ENCODE results near the gene HES7.

HES7 gene

GRCh38 chr17:8104911-8105310 lies 19.0 kb downstream of the HES7 start:
- H3K4me3 ChIP-seq (ENCODE audit: low read depth, low read length) = no peak overlapping the region
- DNase-seq (ENCODE audit: low read depth) = no peak
- no peak for TF ChIP-seq CTCF (IDR thresholded peaks at IDR 0.05; ENCODE audit: low read depth, low read length, missing control alignments)

GRCh38 chr17:8103549-8103948 lies 20.4 kb downstream of the HES7 start:
- no peak for DNase-seq (ENCODE audit: low read depth)
- H3K4me3 ChIP-seq (ENCODE audit: low read depth, low read length) = no peak overlapping the region
- no peak for TF ChIP-seq CTCF (IDR thresholded peaks at IDR 0.05; ENCODE audit: low read depth, low read length, missing control alignments)

- H3K4me3 ChIP-seq (ENCODE audit: low read depth, low read length) = no peak overlapping the region
- no peak for DNase-seq (ENCODE audit: low read depth)
- TF ChIP-seq CTCF (IDR thresholded peaks at IDR 0.05; ENCODE audit: low read depth, low read length, missing control alignments) = no peak
Measured at GRCh38 chr17:8101721-8102120, 22.2 kb downstream of the HES7 start.

GRCh38 chr17:8100763-8101162 lies 23.1 kb downstream of the HES7 start:
- DNase-seq (ENCODE audit: low read depth) = no peak
- H3K4me3 ChIP-seq (ENCODE audit: low read depth, low read length) = no peak overlapping the region
- TF ChIP-seq CTCF (IDR thresholded peaks at IDR 0.05; ENCODE audit: low read depth, low read length, missing control alignments) = no peak

GRCh38 chr17:8100111-8100510 lies 23.8 kb downstream of the HES7 start:
- no peak for DNase-seq (ENCODE audit: low read depth)
- TF ChIP-seq CTCF (IDR thresholded peaks at IDR 0.05; ENCODE audit: low read depth, low read length, missing control alignments) = no peak

GRCh38 chr17:8096541-8096940 lies 27.4 kb downstream of the HES7 start:
- no peak for TF ChIP-seq CTCF (IDR thresholded peaks at IDR 0.05; ENCODE audit: low read depth, low read length, missing control alignments)
- no peak for DNase-seq (ENCODE audit: low read depth)
- H3K4me3 ChIP-seq (ENCODE audit: low read depth, low read length) = no peak overlapping the region

More at GRCh38 chr17:8100111-8100510, 23.8 kb downstream of the HES7 start:
- no peak overlapping the region for H3K4me3 ChIP-seq (ENCODE audit: low read depth, low read length)

- no peak for TF ChIP-seq CTCF (IDR thresholded peaks at IDR 0.05; ENCODE audit: low read depth, low read length, missing control alignments)
Measured at GRCh38 chr17:8095361-8095760, 28.5 kb downstream of the HES7 start.

More at GRCh38 chr17:8095361-8095760, 28.5 kb downstream of the HES7 start:
- H3K4me3 ChIP-seq (ENCODE audit: low read depth, low read length) = no peak overlapping the region
- DNase-seq (ENCODE audit: low read depth) = no peak

Measured in GM12864 (cell line).